ENCODE measurements around the gene USP7. TPM values are rescaled to one million over a fixed set of nuclear protein-coding genes. Genes with fewer than 3 reads are reported as not detected.

The USP7 gene
- total RNA-seq, 2 experiments from 2014 or later = 46.4 to 127 TPM

GRCh38 chr16:8855972-8856371 is 107.7 kb downstream of the USP7 start:
- Histone ChIP-seq H3K4me2 (ENCODE audit: low read length) (no peak overlapping the region), H3K9me2 (ENCODE audit: insufficient read depth, low read length) (no peaks in the 10 kb centered on the region), H2AFZ (ENCODE audit: low read length) (no peak overlapping the region), H3K79me2 (ENCODE audit: insufficient read depth, low read depth, low read length) (peaks cover 15% of the 10 kb centered on the region; the same call in 1 of the 2 replicates), H3K27ac (ENCODE audit: low read depth, low read length, poor library complexity, severe bottlenecking) (no peak overlapping the region), H3K9me3 (ENCODE audit: low read length) (no peaks in the 10 kb centered on the region), H3K4me1 (ENCODE audit: insufficient read depth, low read length, poor library complexity, severe bottlenecking) (no peaks in the 10 kb centered on the region), H3K4me3 (ENCODE audit: low read depth, low read length, poor library complexity, severe bottlenecking) (no peak overlapping the region), H3K36me3 (ENCODE audit: insufficient read depth, low read length) (peaks cover 93% of the 10 kb centered on the region), H4K20me1 (ENCODE audit: insufficient read depth, low read length) (0 out of 2 replicates have a peak, but pooled peaks cover 7% of the 10 kb centered on the region)
- CTCF ChIA-PET (ENCODE audit: unreplicated experiment) = no interaction called here
- BruUV-seq (replicated peaks) = no TSS peak
- DNase-seq (ENCODE audit: low spot score) = no peak
- TF ChIP-seq EZH2phosphoT487 (IDR thresholded peaks at IDR 0.05; ENCODE audit: borderline replicate concordance, low read depth, low read length) (no peak), CTCF (conservative IDR thresholded peaks at IDR 0.05; ENCODE audit: low read length) (no peak)
- POLR2A ChIA-PET = interaction anchor here (0.6 kb wide), 1 partner anchor 1138 kb away, joined by 6 read pairs; no protein-coding TSS in a partner anchor
- intact Hi-C loops (cut with micrococcal nuclease; ENCODE audit: unreplicated experiment) = no loop called here

- ChIA-PET POLR2A (interaction anchor here (0.6 to 0.7 kb wide), 2 partner anchors 69 to 105 kb away, joined by 3 read pairs; no protein-coding TSS in a partner anchor), CTCF (ENCODE audit: unreplicated experiment) (no interaction called here)
- Histone ChIP-seq H4K20me1 (ENCODE audit: insufficient read depth, low read length) (0 out of 2 replicates have a peak, but pooled peaks cover 4% of the 10 kb centered on the region), H3K9me3 (ENCODE audit: low read length) (no peaks in the 10 kb centered on the region), H3K4me1 (ENCODE audit: insufficient read depth, low read length, poor library complexity, severe bottlenecking) (no peaks in the 10 kb centered on the region), H3K9me2 (ENCODE audit: insufficient read depth, low read length) (no peaks in the 10 kb centered on the region), H3K36me3 (ENCODE audit: insufficient read depth, low read length) (peaks cover 97% of the 10 kb centered on the region), H3K4me3 (ENCODE audit: low read depth, low read length, poor library complexity, severe bottlenecking) (no peak overlapping the region), H3K4me2 (ENCODE audit: low read length) (no peak overlapping the region), H2AFZ (ENCODE audit: low read length) (no peak overlapping the region), H3K27ac (ENCODE audit: low read depth, low read length, poor library complexity, severe bottlenecking) (no peak overlapping the region), H3K79me2 (ENCODE audit: insufficient read depth, low read depth, low read length) (peaks cover 9% of the 10 kb centered on the region; the same call in 1 of the 2 replicates)
- TF ChIP-seq CTCF (conservative IDR thresholded peaks at IDR 0.05; ENCODE audit: low read length) = peak; percentile 68
- TF ChIP-seq EZH2phosphoT487 (IDR thresholded peaks at IDR 0.05; ENCODE audit: borderline replicate concordance, low read depth, low read length) = no peak
- BruUV-seq (replicated peaks) = no TSS peak
- DNase-seq (ENCODE audit: low spot score) = no peak
- intact Hi-C loops (cut with micrococcal nuclease; ENCODE audit: unreplicated experiment) = no loop called here
These were observed 108.5 kb downstream of the USP7 start for GRCh38 chr16:8855051-8855786.

Data from OCI-LY7 (cell line).